Anterior cingulate cortex (tissue), 58 donors: Measurements from ENCODE around the gene COL27A1.
"Not testable (repeated sequence)": the region's sequence is repeated elsewhere in the genome, so short reads cannot be mapped to it uniquely, and the experiment has no call there.

ENCODE experiments used
- DNase-seq, 58 donors: peaks; one replicate each; lab custom pipeline; 2025; lab: John Stamatoyannopoulos, UW

The COL27A1 gene

DNA sequence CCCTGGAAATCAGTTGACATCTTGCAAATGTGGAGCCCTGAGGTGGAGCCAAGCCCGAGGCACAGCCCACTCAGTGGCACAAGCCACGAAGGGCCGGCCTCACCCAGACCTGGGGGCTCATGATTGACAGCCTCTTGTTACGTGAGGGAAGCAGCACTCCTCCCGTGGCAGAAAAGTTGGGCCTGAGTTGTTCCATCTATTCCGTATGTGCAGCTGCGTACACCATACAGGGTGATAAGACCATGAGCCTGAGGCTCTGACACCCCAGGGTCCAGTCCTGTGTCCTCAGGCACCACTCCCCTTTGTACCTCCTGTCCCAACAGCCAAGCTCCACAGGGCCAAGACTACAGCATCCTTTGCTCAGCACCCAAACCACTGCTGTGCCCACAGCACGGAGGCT lies 172.4 kb downstream of the COL27A1 start:
- DNase-seq = peak in 2 of 58 donors; percentile 28 to 29

- not testable (repeated sequence) for DNase-seq
Measured at GRCh38 chr9:114328357-114328820, 173.1 kb downstream of the COL27A1 start.

DNA sequence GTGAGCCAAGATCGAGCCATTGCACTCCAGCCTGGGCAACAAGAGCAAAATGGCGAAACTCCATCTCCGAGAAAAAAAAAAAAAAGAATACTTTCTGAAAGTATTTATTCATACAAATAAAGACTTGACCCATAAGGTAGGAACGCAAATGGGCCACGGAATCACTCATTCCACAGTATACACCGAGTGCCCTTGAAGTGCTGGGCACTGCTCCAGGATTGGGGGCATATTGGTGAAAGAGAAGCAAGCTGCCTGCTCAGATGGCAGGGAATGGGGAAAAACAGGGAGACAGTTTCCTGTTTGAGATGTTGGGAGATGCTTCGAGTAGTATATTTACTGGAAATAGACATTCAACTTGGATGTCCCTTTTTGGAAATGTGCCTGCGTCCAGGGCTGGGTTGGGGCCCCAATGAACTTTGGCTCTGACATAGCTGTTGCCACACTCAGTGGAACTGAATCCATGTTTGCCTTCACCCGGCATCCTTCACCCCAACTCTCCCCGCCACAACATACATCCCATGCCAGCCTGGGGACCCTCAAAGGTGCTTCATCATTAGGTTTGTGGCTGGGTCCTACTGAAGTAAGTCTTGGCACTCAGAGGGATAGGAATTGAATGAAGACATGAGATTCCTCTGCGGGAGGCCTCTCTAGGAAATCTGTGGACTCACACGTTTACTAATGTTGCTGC lies 173.7 kb downstream of the COL27A1 start:
- DNase-seq = not testable (repeated sequence)

DNA sequence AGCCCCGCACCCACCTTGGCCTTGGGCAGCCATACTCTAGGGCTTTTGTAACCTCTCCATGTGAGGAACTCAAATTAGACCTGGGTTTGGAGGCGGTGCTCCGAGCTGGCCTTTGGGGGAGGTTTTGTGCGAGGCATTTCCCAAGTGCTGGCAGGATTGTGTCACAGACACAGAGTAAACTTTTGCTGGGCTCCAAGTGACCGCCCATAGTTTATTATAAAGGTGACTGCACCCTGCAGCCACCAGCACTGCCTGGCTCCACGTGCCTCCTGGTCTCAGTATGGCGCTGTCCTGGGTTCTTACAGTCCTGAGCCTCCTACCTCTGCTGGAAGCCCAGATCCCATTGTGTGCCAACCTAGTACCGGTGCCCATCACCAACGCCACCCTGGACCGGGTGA lies 174.3 kb downstream of the COL27A1 start, which contains the start of gene ORM2:
TSS of gene ORM2 (plus strand) at position 245 of the 398 bp plus-strand sequence. CDS start at position 281, 36 bp downstream.
- DNase-seq = not testable (repeated sequence)

DNA sequence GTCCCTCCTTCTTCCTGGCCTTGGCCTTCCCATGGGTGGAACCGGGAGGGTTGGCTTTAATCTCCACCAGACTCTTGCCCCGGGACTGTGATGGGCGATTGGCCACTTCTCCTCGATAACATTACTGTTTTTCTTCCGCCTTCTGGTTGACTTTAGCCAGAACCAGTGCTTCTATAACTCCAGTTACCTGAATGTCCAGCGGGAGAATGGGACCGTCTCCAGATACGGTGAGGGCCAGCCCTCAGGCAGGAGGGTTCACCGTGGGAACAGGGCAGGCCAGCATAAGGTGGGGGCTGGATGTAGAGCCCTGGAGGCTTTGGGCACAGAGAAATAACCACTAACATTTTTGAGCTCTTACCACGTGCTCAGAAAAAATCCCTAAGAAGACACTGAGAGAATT lies 175.3 kb downstream of the COL27A1 start:
- DNase-seq = no peak

DNA sequence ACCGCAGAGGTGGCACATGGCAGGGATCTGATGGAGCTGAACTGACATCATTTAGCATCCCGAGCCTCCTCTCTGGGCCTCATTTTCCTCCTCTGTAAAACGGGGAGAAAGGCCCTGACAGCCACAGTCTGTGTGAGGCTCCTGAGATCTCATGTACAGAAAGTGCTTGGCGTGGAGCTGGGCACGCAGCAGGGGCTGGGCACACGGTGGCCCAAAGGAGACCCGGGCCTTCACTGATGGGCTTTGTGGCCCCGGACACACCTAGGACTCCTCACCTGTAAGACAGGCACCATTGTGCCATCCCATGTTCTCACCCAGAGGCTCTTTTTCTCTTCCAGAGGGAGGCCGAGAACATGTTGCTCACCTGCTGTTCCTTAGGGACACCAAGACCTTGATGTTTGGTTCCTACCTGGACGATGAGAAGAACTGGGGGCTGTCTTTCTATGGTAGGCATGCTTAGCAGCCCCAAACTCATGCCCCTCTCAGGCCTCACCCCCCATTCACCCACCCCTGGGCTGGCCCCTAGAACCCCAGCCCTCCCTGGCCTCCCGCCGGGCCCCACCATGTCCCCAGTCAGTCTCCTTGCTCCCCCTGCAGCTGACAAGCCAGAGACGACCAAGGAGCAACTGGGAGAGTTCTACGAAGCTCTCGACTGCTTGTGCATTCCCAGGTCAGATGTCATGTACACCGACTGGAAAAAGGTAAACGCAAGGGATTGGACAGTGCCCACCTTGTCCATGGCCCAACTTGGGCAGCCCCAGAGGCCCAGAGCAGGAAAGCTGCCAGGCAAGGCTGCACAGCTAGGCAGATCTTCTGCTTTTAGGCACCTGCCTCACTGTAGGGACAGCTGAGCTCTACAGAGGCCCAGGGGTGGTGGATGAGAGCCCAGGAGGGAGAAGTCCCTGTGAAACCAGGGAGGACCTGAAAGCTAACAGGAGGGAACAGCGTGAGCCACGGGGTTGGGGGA lies 176.2 kb downstream of the COL27A1 start:
- DNase-seq = not testable (repeated sequence)

- not testable (repeated sequence) for DNase-seq
Measured at GRCh38 chr9:114332474-114333040, 177.2 kb downstream of the COL27A1 start.

GRCh38 chr9:114333718-114334117 lies 178.4 kb downstream of the COL27A1 start:
- DNase-seq = not testable (repeated sequence)

DNA sequence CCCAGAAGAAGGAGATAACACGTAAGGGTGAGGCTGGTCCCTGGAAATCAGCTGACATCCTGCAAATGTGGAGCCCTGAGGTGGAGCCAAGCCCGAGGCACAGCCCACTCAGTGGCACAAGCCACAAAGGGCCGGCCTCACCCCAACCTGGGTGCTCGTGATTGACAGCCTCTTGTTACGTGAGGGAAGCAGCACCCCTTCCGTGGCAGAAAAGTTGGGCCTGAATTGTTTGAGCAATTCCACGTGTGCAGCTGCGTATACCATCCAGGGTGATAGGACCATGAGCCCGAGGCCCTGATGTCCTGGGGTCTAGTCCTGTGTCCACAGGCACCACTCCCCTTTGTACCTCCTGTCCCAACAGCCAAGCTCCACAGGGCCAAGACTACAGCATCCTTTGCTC lies 179.2 kb downstream of the COL27A1 start:
- DNase-seq = no peak

DNA sequence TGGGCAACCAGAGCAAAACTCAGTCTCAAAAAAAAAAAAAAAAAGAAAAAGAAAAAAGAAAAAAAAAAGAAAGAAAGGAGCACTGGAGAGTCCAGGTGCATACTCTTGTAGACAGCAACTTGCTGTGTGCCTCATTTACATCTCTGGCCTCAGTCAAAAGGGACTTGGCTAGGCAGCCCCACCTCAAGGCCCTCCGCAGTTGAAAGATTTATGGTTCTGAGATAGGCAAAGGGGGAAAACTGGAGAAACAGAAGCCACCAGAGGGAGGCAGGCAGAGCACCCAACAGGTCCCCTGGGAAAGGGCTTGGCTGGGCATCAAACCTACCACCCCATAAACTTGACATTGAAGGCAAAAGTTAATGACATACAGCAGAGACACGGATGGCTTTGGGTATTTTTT lies 180.4 kb downstream of the COL27A1 start:
- no peak for DNase-seq

GRCh38 chr9:114336157-114336556 lies 180.8 kb downstream of the COL27A1 start:
- DNase-seq = no peak

GRCh38 chr9:114336699-114337395 lies 181.5 kb downstream of the COL27A1 start:
- DNase-seq = no peak

GRCh38 chr9:114338187-114338586 lies 182.8 kb downstream of the COL27A1 start:
- no peak for DNase-seq

- DNase-seq = peak in 20 of 58 donors; percentile 3 to 45 (median 14)
Measured at GRCh38 chr9:114339130-114339908, 184.0 kb downstream of the COL27A1 start.

GRCh38 chr9:114341152-114341830 lies 186.0 kb downstream of the COL27A1 start:
- no peak for DNase-seq

- DNase-seq = no peak
Measured at GRCh38 chr9:114341991-114342390, 186.7 kb downstream of the COL27A1 start.

DNA sequence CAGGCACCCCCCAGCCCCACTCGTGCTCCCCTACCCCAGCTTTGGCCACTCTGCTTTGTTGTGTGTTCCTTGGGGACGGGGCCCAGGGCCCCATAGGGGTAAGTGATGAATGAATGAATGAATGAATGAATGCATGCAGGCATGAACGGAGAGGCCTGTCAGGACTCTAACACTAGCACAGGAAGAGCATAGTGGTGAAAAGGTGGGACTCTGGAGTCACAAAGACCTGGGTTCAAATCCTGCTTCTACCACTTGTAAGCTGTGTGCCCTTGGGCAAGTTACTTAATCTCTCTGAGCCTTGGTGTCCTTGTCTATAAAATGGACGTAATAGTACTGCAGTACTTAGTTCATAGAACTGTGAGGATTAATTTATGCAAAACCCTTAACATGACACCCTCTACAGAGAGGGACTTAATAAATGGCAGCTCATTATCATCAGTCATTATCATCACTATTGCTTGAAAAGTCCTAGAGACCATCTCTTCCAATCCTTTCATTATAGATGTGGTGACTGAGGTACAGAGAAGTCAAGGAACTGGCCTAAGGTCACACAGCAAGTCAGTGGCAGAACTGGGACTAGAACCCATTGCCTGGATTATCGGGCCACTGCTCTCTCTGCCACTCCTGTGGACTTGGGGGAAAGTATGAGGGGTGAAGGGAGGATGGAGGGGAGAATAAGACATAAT lies 187.6 kb downstream of the COL27A1 start:
- DNase-seq = no peak

DNA sequence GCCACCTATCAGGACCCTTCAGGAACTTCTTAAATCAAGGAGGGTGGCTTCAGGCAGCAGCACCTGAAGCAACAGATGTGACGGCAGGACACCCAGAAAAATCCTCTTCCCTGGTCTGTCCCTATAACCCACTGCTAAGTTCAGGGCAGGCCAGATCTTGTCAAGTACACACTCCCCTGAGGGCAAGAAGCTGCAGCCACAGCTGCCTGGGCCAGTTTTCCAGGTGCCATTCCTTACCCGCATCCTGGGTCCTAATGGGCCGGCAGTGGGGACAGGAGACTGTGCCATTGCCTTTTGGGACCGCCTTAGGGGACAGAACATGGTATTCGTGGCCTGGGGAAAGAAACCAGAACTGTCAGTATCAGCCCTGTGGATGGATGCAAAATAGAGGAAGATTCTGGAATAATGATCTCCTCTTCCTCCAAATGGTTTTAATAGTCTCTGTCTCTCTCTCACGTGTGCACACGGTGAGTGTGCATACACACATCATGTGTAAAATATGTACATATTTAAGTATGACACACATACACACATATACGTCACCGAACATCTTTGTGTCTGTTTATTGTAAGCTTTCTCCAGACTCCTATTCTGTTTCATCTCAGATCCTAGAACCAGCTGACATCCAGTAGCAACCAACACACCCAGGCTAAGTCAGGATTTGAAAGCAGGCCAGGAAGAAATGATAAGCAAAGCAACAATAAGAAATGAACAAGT lies 188.3 kb downstream of the COL27A1 start:
- DNase-seq = no peak
